GM19468 (cell line): Measurements from ENCODE around the gene ARFGEF2.
"Not testable (repeated sequence)": the region's sequence is repeated elsewhere in the genome, so short reads cannot be mapped to it uniquely, and the experiment has no call there.

Experiments used
- ATAC-seq: cut with Tn5 transposase; IDR thresholded peaks from one replicate; pipeline ENCODE4 v1.9.1; 2021; ENCODE audit warnings: mild to moderate bottlenecking, moderate library complexity, moderate number of reproducible peaks; ENCODE audit not compliant: unreplicated experiment; ENCODE audit errors: extremely low read depth

Gene ARFGEF2

GRCh38 chr20:48926267-48926666 lies 4.8 kb downstream of the ARFGEF2 start:
- no peak for ATAC-seq

DNA sequence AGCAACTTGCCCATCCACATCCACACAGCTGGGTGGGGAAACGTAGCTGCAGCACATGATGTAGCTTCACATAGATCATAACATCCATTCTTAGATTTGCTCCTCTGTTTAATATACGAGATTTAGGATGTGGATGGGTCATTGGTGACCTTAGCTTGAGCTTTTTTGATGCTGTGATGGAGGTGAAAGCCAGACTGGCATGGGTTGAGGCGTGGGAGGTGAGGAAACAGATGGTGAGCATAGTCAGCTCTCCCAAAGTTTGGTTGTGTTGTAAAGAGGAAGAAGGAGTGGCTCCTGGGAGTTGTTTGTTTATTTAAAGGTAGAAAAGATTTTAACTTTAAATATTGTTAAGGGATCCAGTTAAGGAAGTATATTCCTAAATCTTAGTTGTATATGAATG lies 5.3 kb downstream of the ARFGEF2 start:
- no peak for ATAC-seq

DNA sequence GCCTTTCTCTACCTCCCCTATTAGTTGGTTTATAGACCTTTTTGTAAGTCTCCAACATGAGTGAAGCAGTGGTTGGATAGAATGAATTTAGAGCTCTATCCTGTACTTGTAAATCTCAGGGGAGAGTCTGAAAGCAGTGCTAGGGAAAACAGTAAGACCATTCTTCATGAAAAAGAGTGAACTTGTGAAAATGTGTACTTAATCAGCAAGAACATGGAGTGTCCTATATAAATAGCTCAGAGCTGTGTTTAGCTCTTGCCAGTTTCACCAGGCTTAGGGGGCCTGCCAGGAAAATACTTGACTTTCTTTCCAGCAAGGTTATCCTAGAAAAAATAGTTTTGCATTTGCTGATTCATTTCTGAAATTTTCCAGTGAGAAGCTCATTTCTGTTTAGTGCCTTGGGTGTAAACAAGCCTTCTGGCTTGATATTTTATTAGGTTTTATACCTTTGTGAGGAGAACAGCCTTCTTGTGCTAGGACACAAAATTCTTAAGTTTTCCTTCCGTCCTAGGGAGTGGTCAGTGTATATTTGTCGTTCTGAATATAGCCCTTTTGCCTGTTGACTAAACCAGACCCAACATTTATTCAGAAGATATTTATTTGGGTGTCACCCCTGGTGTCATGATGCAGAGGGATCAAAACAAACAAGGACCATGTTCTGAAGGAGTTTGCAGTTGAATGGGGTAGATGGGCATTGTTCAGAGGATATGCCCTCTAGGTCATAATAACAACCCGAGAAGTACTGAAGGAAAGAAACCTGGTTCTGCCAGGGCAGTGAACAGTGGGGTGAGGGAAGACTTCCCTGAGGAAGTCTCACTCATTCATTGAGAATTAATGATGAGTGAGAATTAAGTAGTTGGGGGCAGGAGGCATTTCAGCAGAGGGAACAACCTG lies 7.6 kb downstream of the ARFGEF2 start:
- ATAC-seq, result no peak

DNA sequence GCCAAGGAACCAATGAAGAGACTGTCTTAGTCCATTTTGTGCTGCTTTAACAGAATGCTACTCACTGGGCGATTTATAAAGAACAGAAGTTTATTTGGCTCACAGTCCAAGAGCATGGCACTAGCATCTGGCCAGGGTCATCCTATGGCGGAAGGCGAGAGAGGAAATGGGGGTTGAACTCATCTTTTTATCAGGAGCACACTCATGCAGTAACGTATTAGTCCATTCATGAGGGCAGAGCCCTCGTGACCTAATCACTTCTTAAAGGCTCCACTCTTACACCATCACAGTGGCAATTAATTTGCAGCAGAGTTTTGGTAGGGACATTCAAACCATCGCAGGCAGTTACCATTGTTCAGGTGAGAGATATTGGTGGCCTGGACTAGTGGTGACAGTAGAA lies 8.5 kb downstream of the ARFGEF2 start:
- ATAC-seq, result no peak

DNA sequence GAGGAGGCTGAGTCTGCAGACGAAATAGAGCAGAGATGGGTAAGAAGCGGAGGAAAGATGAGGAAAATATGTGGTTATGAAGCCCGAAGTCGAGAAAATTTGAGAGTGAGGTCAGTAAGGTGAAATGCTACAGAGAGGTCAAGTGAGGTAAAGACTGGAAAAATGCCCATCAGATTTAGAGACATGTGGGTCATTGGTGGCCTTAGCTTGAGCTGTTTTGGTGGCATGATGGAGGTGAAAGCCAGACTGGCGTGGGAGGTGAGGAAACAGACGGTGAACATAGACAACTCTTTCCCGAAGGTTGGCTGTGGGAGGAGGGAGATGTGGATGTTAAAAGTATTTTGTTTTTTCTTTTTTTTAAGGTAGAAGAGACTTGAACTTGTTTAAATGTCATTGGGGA lies 9.4 kb downstream of the ARFGEF2 start:
- no peak for ATAC-seq

GRCh38 chr20:48931527-48932374 lies 10.2 kb downstream of the ARFGEF2 start:
- ATAC-seq, result no peak

DNA sequence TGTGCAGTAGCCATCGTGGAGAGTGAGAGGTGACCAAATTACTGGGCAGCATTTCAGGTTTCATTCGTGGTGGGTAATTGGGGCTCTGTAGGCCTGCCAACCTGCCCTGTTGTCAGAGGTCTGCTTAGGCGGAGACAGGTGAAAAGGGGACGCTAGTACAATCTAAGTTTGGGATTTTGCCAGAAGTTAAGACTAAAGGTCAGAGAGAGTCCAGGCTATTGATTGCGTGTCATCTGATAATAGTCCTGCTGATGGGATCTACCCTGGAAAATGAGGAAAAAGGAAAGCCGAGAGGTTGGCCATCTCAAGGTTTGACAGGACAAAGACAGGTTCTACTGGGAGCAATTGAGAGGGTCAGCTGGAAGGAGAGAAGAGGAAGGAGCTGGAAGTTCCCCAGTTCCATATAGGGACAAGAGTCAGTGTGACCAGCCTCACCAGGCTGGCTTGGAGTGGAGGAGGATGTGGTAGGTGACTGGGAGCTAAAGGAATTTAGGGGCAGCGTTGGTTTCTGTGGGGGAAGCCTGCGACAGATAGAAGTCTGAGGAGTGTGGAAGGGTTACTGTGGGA lies 10.9 kb downstream of the ARFGEF2 start:
- no peak for ATAC-seq

- ATAC-seq, result no peak
These were observed 11.7 kb downstream of the ARFGEF2 start for GRCh38 chr20:48933017-48933766.

GRCh38 chr20:48934273-48934877 lies 12.9 kb downstream of the ARFGEF2 start:
- ATAC-seq, result not testable (repeated sequence)

DNA sequence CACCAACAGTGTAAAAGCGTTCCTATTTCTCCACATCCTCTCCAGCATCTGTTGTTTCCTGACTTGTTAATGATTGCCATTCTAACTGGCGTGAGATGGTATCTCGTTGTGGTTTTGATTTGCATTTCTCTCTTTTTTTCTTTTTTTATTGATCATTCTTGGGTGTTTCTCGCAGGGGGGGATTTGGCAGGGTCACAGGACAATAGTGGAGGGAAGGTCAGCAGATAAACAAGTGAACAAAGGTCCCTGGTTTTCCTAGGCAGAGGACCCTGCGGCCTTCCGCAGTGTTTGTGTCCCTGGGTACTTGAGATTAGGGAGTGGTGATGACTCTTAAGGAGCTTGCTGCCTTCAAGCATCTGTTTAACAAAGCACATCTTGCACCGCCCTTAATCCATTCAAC lies 13.5 kb downstream of the ARFGEF2 start:
- ATAC-seq, result not testable (repeated sequence)

- not testable (repeated sequence) for ATAC-seq
These were observed 14.7 kb downstream of the ARFGEF2 start for GRCh38 chr20:48936178-48936577.

- ATAC-seq, result no peak
These were observed 16.2 kb downstream of the ARFGEF2 start for GRCh38 chr20:48937674-48938073.

DNA sequence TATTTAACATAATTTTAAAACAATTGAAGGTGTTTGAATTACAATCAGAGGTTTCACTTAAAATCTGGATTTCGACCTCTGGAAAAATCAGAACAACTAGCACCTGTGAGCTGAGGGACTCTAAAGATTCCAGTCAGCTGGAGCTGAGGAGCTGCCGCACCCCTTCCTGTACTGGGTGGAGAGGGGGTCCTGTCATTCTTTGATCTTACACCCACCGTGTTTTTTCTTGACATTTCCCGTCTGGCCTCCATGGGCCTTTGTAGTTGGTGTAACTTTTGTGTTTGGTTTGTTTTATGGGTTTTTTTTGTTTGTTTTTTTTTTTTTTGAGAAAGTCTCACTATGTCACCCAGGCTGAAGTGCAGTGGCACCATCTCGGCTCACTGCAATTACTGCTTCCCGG lies 17.2 kb downstream of the ARFGEF2 start:
- ATAC-seq, result no peak

- no peak for ATAC-seq
These were observed 18.7 kb downstream of the ARFGEF2 start for GRCh38 chr20:48940170-48940569.

DNA sequence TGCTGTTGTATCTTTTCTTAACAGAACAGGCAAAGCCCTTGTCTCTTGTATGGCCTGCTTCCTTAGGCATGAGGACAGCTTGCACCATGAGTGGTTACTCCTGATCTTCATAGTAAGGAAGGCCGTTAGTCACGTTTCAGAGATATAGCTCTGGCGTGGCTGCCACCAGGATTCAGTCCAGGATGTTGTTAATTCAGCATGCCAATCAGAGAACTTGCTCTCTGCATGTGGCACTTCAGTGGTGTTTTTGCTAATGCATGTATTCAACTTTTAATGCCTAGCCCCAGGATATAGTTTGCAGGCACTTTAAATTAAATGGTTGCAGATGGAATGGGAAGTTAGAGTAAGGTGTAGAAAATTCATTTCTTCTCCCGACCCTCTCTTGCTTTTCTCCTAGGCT lies 20.0 kb downstream of the ARFGEF2 start:
- no peak for ATAC-seq

DNA sequence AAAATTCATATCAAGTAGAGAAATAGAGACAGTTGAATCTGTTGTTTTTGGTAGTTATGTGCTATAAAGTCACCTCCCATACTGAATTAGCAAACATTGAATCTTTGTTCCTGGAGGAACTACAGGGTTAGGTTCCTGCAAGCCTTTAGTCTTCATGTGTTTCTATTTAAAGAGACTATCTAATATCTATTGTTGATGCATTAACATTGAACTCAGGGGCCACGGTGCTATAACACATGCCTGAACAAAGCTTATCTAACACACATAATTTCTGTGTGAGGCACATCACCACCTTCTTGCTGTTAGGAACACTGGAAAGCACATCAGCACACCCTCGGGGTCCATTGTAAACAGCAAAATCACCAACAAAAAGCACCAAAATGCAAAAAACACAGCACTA lies 21.2 kb downstream of the ARFGEF2 start:
- ATAC-seq, result no peak

- no peak for ATAC-seq
These were observed 23.3 kb downstream of the ARFGEF2 start for GRCh38 chr20:48944663-48945297.

DNA sequence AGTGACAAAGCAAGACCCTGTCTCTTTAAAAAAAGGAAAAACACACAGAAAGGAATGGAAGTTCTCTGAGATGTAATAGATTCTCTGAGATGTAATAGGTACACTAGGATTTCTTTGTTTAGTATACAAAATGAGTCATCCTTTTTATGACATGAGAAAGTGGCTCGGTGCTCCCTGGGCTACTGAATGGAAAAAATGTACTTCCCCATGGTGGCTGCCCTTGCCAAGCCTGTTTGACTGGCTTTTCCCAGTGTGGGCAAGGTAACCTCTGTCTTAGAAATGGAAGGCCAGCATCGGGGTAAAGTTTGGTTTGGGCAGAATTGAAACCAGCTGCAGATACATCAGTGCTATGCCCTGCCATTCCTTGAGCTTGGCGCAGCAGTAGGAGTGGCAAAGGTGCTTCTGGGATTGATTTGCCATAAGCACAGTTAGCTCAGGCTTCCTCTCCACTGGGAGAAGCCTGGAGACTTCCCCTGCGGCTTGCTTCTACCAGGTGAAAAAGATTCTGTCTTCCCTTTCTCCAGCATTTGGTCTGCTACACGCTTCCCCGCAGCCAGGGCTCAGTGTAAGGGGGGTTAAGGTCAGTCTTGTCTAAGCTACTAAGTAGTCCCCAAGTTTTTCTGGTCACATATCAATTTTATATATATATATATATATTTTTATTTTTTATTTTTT lies 24.5 kb downstream of the ARFGEF2 start:
- no peak for ATAC-seq

DNA sequence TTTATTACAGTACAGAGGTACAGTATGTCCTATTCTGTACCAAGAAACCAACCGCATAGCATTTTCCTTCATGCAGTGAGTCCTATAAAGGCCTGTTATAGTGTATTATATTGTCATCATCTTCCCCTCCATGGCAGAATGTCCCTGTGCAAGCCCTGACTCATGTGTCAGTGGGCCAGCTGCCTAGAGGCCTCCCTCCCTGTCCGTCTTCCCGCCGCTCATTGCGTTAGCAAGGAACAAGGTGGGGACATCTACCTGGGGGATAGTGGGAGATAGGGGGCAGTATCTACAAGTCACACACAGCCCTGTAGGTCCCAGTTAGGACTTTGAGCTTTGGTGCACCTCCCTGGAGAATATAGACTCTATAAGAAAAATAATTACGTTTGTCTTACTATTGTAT lies 27.1 kb downstream of the ARFGEF2 start:
- ATAC-seq, result no peak
